PC-3 (cell line): ENCODE data around the gene BCL3. TPM values are rescaled to one million over a fixed set of nuclear protein-coding genes. Genes with fewer than 3 reads are reported as not detected.

Experiments used
- ATAC-seq: fragments of 200-7000 bp; cut with Tn5 transposase; 2 replicates; pipeline ENCODE4 v1.9.1; 2020; ENCODE audit warnings: mild to moderate bottlenecking, moderate library complexity
- BruUV-seq: library from RNA; stranded (reverse); fragments of 400-500 nt; replicated peaks from 2 replicates; lab custom pipeline; 2021; lab: Mats Ljungman, UMichigan
- CTCF ChIA-PET: fragments of 300-600 bp; sonication (Branson Sonifier 250); formaldehyde crosslinking; loops from one replicate; lab custom pipeline; 2022; ENCODE audit warnings: antibody characterized with exemption; lab: Charles Lee
- POLR2A ChIA-PET: fragments of 300-600 bp; sonication (Branson Sonifier 250); formaldehyde crosslinking; loops from one replicate; lab custom pipeline; 2022; ENCODE audit warnings: antibody characterized with exemption; ENCODE audit not compliant: unreplicated experiment; lab: Charles Lee
- DNase-seq: peaks from one replicate; pipeline ENCODE4 v3.0.0-alpha.2; 2015
- H2AFZ ChIP-seq: fragments of 300-600 bp; sonication (generic); 2 replicates; pipeline ENCODE4 v1.6.0; 2016; ENCODE audit warnings: antibody characterized with exemption, low read length
- H3F3A ChIP-seq: fragments of 300-600 bp; sonication (generic); one replicate; pipeline ENCODE4 v1.6.0; 2017; ENCODE audit warnings: antibody characterized with exemption, low read length, control low read depth, mild to moderate bottlenecking; ENCODE audit not compliant: unreplicated experiment
- H3K27ac ChIP-seq: fragments of 300-600 bp; sonication (generic); 2 replicates; pipeline ENCODE4 v1.5.1; 2016; ENCODE audit warnings: mild to moderate bottlenecking, low read length
- H3K27me3 ChIP-seq: fragments of 300-600 bp; sonication (generic); 2 replicates; pipeline ENCODE4 v1.6.1; 2016; ENCODE audit warnings: low read length, mixed read lengths
- H3K36me3 ChIP-seq: fragments of 300-600 bp; sonication (generic); 2 replicates; pipeline ENCODE4 v1.6.1; 2016; ENCODE audit warnings: low read depth, mixed run types, low read length, mixed read lengths
- H3K4me1 ChIP-seq: fragments of 300-600 bp; sonication (generic); 2 replicates; pipeline ENCODE4 v1.5.1; 2016; ENCODE audit warnings: low read length; ENCODE audit not compliant: insufficient read depth
- H3K4me2 ChIP-seq: fragments of 300-600 bp; sonication (generic); 2 replicates; pipeline ENCODE4 v1.6.0; 2016; ENCODE audit warnings: low read length
- H3K4me3 ChIP-seq: fragments of 300-600 bp; sonication (generic); 2 replicates; pipeline ENCODE4 v1.5.1; 2016; ENCODE audit warnings: mild to moderate bottlenecking, low read length, mixed read lengths
- H3K79me2 ChIP-seq: fragments of 300-600 bp; sonication (generic); 2 replicates; pipeline ENCODE4 v1.6.1; 2017; ENCODE audit warnings: low read length, mixed read lengths
- H3K9ac ChIP-seq: fragments of 300-600 bp; sonication (generic); 2 replicates; pipeline ENCODE4 v1.6.0; 2016; ENCODE audit warnings: mild to moderate bottlenecking, low read length
- H3K9me2 ChIP-seq: fragments of 300-600 bp; sonication (generic); replicated peaks from 2 replicates; pipeline ENCODE4 v1.6.1; 2016; ENCODE audit warnings: mixed run types, low read length, mixed read lengths
- H3K9me3 ChIP-seq: fragments of 300-600 bp; sonication (generic); 2 replicates; pipeline ENCODE4 v1.6.1; 2016; ENCODE audit warnings: low read length, mixed read lengths
- H4K20me1 ChIP-seq: fragments of 300-600 bp; sonication (generic); 2 replicates; pipeline ENCODE4 v1.6.1; 2016; ENCODE audit warnings: low read length, mixed read lengths
- CTCF ChIP-seq: fragments of 300-600 bp; sonication (generic); conservative IDR thresholded peaks from 2 replicates; pipeline ENCODE4 v1.5.1; 2017; ENCODE audit warnings: antibody characterized with exemption, low read depth, mild to moderate bottlenecking, low read length
- EZH2 ChIP-seq: fragments of 300-600 bp; sonication (generic); IDR thresholded peaks from one replicate; pipeline ENCODE4 v1.6.1; 2017; ENCODE audit warnings: antibody characterized with exemption, mild to moderate bottlenecking, low read length; ENCODE audit not compliant: unreplicated experiment
- EZH2phosphoT487 ChIP-seq: fragments of 300-600 bp; sonication (generic); IDR thresholded peaks from 2 replicates; pipeline ENCODE4 v1.6.1; 2018; ENCODE audit warnings: mild to moderate bottlenecking, antibody characterized with exemption, low read length, borderline replicate concordance
- intact Hi-C: fragments of 100-400 bp; cut with micrococcal nuclease; formaldehyde crosslinking; loops from 2 replicates; pipeline ENCODE4 v1.9.0; 2023
- total RNA-seq: library from RNA; depleted of rRNA; stranded (reverse); fragments of >200 nt; gene quantifications from 2 replicates; pipeline ENCODE4 v1.2.3, GENCODE V29; 2014

BCL3 gene
- total RNA-seq, 1 experiment from 2014 or later, result 25.5 TPM

GRCh38 chr19:44803442-44804428 lies 55.2 kb downstream of the BCL3 start:
- H3K4me3 ChIP-seq, result no peak overlapping the region
- no TSS peak for BruUV-seq
- no peak for DNase-seq
- intact Hi-C loops, result no loop called here
- H3K9me3 ChIP-seq, result no peaks in the 10 kb centered on the region
- TF ChIP-seq EZH2phosphoT487 (no peak), CTCF (no peak), EZH2 (no peak)
- ChIA-PET POLR2A (no interaction called here), CTCF (no interaction called here)
- no peak overlapping the region for H3K27ac ChIP-seq
- H3K9me2 ChIP-seq, result no peaks in the 10 kb centered on the region
- peaks cover 23% of the 10 kb centered on the region for H3K4me1 ChIP-seq
- H3K36me3 ChIP-seq, result peaks cover 3% of the 10 kb centered on the region; the same call in 1 of the 2 replicates
- H3K27me3 ChIP-seq, result no peaks in the 10 kb centered on the region
- ATAC-seq, result no peak
- no peak overlapping the region for H2AFZ ChIP-seq
- no peaks in the 10 kb centered on the region for H4K20me1 ChIP-seq
- H3K4me2 ChIP-seq, result no peak overlapping the region
- no peak overlapping the region for H3K9ac ChIP-seq
- H3K79me2 ChIP-seq, result no peaks in the 10 kb centered on the region
- no peaks in the 10 kb centered on the region for H3F3A ChIP-seq

GRCh38 chr19:44806291-44806690 lies 57.8 kb downstream of the BCL3 start:
- ChIA-PET POLR2A (no interaction called here), CTCF (interaction anchor here (0.9 to 1.1 kb wide), 2 partner anchors 13 to 22 kb away, joined by 3 to 4 read pairs; no protein-coding TSS in a partner anchor)
- H3K27ac ChIP-seq, result no peak overlapping the region
- no peak overlapping the region for H3K4me3 ChIP-seq
- H4K20me1 ChIP-seq, result no peaks in the 10 kb centered on the region
- TF ChIP-seq EZH2phosphoT487, result no peak
- TF ChIP-seq CTCF, result no peak
- no peak for TF ChIP-seq EZH2
- H3K9me3 ChIP-seq, result no peaks in the 10 kb centered on the region
- H3K36me3 ChIP-seq, result no peaks in the 10 kb centered on the region
- intact Hi-C loops, result loop anchor here (5.0 kb wide), 1 partner anchor 34 kb away; no protein-coding TSS in a partner anchor
- H3K27me3 ChIP-seq, result no peaks in the 10 kb centered on the region
- H3K9me2 ChIP-seq, result no peaks in the 10 kb centered on the region
- H3K9ac ChIP-seq, result no peak overlapping the region
- H3F3A ChIP-seq, result no peaks in the 10 kb centered on the region
- no TSS peak for BruUV-seq
- H3K4me1 ChIP-seq, result peaks cover 28% of the 10 kb centered on the region
- ATAC-seq, result no peak
- no peak for DNase-seq
- no peak overlapping the region for H2AFZ ChIP-seq
- H3K79me2 ChIP-seq, result no peaks in the 10 kb centered on the region
- H3K4me2 ChIP-seq, result no peak overlapping the region
